Epithelial cell of esophagus (primary cell): ENCODE measurements around the gene PLEKHO2.

Experiments used
- DNase-seq: peaks from one replicate; pipeline ENCODE4 v3.0.0; 2010; ENCODE audit warnings: low read depth
- H3K4me3 ChIP-seq: 2 replicates; pipeline ENCODE4 v1.5.1; 2011; ENCODE audit warnings: mild to moderate bottlenecking, low read length, control low read depth
- CTCF ChIP-seq: IDR thresholded peaks from 2 replicates; pipeline ENCODE4 v1.5.1; 2011; ENCODE audit warnings: low read depth, mild to moderate bottlenecking, low read length, control low read depth, inconsistent platforms; ENCODE audit not compliant: insufficient read depth; ENCODE audit errors: missing control alignments

Gene PLEKHO2

GRCh38 chr15:64907991-64908390 is 66.3 kb downstream of the PLEKHO2 start:
- DNase-seq = no peak
- no peak overlapping the region for H3K4me3 ChIP-seq
- no peak for TF ChIP-seq CTCF

- no peak overlapping the region for H3K4me3 ChIP-seq
- DNase-seq = no peak
- TF ChIP-seq CTCF = no peak
These were observed 67.8 kb downstream of the PLEKHO2 start for GRCh38 chr15:64909546-64909945.

GRCh38 chr15:64911311-64912186 is 69.8 kb downstream of the PLEKHO2 start, which contains the start of gene ANKDD1A:
Gene ANKDD1A (plus strand): TSS chr15:64911902. CDS start chr15:64911931, 29 bp downstream.
- TF ChIP-seq CTCF = no peak
- H3K4me3 ChIP-seq = peak within 1 kb of the TSS; percentile 48
- DNase-seq = peak; percentile 54

GRCh38 chr15:64912379-64913325 is 70.9 kb downstream of the PLEKHO2 start:
- no peak for TF ChIP-seq CTCF
- DNase-seq = no peak
- no peak overlapping the region for H3K4me3 ChIP-seq

GRCh38 chr15:64915518-64916227 is 74.0 kb downstream of the PLEKHO2 start:
- H3K4me3 ChIP-seq = no peak overlapping the region
- no peak for TF ChIP-seq CTCF
- DNase-seq = no peak

GRCh38 chr15:64916365-64916764 is 74.7 kb downstream of the PLEKHO2 start:
- DNase-seq = no peak
- no peak overlapping the region for H3K4me3 ChIP-seq
- no peak for TF ChIP-seq CTCF
